Superior temporal gyrus (tissue), 1 donor: ENCODE results near the gene ORC3.
"Not testable (repeated sequence)": the region's sequence is repeated elsewhere in the genome, so short reads cannot be mapped to it uniquely, and the experiment has no call there.

Experiments used
- DNase-seq: peaks from one replicate; pipeline ENCODE4 v3.0.0-alpha.2; 2016; ENCODE audit errors: extremely low spot score

The ORC3 gene

DNA sequence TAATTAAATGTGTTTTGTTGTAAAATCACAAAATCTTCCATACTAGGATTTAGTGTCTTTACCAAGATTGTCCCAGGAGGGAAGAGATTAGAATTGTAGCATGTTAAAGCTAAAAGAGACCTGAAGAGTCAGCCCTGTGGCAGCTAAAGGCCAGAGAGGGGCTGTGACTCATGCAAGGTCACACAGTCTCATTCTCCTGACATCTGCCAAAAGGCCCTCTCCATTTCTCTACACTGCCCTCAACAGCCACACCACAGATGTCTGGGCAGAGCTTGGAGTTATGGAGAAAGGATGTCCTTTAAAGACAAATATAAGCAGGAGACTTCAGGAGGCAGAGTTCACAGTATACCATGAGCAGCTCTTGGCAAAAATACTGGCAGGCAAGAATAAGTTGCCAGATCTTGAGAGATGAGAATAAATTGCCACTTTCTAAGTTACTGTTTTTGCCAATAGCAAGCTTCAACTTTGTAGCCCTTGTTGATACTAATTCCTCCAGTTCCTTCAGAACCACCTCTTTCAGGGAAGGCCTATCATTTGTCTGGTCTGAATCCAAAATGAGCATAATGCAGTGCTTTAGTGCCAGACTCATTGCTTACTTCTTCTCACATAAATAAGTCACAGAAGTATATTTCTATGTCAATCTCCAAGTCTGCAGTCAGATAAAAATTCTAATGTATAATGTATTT, 70.4 kb downstream of the ORC3 start:
- DNase-seq, result no peak

DNA sequence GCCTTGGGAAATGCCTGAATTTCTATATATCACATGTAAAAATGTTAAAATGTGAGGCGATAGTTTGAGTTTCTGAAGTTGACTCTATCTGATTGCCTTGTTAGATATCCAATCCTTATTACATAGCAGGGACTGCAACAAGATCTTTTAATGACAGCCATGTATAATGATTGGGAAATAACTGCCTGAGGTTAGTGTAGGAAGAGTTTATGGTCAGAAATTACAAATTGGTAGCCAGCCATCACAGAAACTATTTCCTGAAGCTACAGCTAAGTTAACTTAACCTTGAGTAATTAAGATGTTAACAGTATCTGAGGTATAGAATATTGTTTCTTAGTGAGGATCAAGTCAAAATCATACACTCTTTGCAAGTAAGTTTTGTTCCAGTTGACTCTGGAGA, 71.1 kb downstream of the ORC3 start:
- DNase-seq, result no peak

DNA sequence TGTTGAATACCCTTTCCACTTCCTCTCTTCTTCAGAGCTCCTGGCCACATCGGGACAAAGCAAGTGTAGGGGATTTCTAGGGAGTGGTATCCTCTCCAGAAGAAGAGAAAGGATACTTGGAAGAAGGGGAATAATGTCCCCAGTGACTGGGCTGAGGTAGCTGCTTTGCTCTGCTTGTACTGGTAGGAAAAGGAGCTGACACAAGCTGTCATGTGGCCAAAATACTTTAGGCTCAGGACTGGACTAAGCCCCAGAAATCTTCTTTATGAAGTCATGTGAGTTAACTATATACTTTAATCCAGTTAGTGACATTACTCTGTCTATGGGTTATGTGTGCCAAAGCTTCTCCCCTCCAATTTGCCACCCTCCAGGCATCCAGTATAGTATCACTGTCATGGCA, 71.6 kb downstream of the ORC3 start:
- no peak for DNase-seq

DNA sequence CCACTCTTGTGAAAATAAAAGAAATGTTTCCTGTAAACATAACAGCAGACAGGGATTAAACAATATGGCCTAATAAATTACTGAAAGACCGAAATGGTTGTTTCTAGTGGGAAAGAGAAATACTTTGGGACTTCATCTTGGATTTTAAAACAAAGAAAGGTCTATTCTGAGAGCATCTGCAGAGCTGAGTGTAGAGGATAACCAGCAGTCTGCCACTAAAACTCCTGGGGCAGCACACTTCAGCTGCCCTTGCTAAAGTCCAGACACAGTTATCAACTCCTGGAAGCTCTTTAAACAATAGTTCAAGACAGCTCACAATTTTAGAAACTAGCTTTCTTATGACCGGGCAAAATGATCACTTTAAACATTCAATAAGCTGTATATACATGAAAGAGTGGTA, 73.5 kb downstream of the ORC3 start:
- DNase-seq, result no peak

DNA sequence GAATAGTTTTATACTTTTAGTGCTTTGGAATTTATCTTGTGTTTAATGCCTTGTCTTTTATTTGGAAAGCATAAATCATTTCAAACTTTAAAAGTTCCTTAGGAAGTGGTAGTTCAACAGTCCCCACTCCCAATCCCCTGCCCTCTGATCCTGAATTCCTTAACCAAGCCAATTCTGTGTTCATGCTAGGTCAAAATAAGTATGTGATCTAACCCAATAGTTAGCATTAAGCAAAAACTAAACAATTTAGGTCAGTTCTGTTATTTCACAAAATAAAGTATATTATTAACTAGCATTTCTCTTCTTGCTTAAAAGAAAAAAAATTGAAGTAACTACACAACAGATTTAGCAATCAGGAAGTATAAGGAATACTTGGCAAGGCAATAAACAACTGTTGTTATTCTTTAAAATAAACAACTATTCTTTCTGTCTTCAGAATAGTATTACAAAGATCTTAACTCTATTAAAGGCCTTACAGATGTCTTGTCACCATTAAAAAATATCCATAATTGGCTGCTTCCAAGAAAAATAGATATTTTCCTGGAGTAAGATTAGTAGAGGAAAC, 75.1 kb downstream of the ORC3 start:
- DNase-seq, result no peak

DNA sequence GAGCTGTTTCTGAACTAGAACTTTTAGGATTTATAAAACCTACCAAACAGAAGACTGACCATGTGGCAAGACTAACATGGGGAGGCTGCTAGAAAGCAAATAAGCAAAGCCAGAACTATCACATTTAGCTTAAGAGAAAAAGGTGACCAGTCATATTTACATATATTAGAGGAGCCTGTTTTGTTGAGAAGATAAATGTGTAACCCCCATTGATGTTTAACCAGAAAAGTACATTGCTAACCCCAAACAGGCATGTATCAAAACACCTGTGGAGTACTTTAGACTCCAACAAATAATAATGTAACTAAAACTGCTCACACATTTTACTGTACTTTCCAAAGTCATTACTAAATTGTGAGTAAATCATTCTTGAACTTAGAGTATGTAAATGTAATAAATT, 77.1 kb downstream of the ORC3 start:
- DNase-seq, result no peak

DNA sequence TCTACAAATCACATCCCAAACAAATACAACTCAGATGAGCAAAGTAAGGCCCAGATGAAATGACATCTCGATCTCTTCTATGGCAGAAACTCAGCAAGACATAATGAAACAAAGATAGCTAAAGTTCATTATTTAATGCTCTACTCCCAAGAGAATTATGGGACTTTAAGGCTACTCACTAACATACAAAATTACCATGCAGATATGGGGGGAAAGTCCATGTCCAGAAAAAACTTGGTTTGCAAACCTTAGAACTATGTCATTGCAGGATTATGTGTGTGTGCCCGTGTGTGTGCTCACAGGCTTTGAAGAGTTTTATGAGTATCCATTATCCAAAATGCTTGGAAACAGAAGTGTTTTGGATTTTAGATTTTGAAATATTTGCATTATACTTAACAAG, 78.1 kb downstream of the ORC3 start:
- DNase-seq, result no peak

DNA sequence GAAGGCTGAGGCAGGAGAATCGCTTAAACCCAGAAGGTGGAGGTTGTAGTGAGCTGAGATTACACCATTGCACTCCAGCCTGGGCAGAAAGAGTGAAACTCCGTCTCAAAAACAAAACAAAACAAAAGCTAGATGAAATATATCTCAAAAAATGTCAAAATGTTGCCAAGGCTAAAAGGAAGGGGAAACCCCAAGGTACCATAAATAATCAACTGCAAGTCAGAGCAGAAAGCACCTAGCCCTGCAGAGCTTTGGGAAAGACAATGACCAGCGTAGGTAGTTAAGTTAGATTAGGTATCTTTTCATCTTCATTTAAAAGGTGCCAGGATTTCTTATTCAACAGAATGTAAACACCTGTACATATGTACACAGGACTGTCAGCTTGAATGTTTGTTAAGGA, 79.1 kb downstream of the ORC3 start:
- no peak for DNase-seq

DNA sequence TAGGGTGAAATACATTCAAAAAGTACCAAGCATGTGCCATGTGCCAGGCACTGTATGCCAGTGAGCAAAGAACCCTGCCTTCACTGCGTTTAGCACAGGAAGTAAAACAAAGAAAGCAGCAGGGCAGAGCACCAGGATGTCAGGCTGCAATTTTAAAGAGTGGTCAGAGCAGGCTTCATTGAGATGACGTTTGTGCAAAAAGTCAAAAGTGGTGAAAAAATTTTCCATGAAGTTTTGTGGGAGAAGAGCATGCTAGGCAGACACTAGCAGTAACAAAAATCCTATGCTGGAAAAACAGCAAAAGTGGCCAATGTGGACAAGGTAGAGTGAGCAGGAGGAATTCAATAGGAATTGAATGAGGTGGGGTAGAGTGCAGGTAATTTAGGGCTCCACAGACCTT, 80.8 kb downstream of the ORC3 start:
- no peak for DNase-seq

DNA sequence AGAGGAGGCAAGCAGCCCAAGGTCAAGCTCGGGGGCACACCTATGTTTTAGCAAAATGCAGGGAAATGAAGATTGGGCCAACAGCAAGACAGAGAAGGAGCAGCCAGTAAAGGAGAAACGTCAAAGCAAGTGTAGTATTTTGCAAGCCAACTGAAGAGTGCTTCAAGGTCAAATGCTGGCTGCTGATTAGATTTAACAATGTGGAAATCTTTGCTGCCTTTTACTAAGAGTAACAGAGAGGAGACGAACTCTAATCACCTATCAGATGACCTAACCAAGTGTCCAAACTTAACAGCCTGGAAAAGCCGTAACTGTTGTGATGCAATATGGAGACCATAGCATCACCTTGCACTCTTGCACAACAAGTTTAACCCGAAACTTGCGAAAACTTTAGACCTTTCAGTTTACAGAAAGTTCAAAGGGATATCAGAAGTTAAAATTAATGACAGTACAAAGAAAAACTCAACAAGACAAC, 81.7 kb downstream of the ORC3 start:
- no peak for DNase-seq

DNA sequence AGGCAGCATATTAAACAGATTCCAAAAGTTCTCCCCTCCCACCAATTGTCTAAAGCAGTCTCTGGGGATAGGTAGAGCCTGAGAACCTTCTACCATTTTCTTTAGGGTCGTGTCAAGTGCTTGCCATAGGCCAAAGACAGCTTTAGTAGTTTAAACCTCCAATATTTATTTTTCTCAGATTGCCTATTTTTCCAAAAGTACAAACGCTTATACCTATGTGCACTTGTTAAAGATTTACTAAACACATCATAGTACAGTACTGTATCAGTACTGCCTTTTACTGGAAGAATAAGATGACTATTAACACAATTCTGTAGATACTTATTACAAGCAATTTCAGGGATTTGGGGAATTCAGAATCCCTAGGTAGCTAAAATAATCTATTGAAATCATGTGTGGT, 82.7 kb downstream of the ORC3 start:
- no peak for DNase-seq

DNA sequence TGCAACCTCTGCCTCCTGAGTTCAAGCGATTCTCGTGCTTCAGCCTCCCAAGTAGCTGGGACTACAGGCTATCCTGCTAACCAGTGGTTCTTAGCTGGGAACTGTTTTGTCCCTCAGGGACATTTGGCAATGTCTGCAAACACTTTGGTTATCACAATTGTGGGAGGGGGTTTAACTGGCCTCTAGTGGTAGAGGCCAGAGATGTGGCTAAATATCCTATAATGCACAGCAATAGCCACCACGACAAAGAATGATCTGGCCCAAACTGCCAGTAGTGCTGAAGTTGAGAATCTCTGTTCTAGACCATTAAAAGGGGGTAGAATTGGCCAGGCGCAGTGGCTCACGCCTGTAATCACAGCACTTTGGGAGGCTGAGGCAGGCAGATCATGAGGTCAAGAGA, 83.3 kb downstream of the ORC3 start:
- DNase-seq, result no peak

DNA sequence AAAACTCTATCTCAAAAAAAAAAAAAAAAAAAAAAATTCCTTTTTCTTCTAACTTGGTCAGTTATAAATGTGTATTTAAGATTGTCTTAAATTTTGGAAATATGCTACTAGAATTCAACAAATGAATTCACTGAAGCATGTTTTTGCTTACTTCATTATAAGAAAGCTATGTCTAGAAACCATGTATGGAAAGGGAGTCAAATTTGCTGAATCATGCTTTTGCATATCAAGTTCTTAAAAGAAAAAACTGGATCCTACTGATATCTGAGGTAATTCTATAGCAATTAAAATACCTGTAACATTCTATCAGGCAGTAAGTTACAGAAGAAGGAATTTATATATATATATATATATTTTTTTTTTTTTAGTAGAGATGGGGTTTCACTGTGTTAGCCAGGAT, 84.4 kb downstream of the ORC3 start:
- no peak for DNase-seq

DNA sequence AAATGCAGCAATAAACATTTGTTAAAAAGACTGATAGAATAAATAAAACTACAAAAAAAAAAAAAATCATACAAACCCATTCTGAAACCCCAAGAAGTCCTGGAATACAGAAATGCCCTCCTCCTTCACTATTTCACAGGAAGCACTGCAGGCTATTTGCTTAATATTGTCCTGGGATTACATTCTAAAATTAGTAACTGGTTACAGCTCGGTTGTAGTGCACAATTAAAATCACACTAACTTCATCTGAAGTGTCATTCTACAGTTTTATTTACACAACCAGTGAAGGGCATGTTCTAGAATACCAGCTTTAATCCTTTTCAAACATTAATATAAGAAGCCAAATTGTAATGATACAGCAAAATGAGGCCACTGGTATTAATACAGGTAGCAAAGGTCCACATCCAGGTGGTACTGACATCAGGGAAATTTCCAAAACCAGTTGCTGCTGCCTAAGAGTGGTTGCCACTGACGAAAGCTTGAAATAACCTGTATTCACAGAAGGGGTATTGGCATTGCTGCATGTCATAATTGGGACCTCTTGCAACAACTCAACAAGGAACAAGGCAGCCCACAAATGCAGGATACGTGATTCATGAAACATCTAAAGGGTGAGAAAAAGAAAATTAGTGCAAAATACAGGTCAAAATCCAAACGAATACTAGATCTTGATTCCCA, 85.2 kb downstream of the ORC3 start:
- no peak for DNase-seq

DNA sequence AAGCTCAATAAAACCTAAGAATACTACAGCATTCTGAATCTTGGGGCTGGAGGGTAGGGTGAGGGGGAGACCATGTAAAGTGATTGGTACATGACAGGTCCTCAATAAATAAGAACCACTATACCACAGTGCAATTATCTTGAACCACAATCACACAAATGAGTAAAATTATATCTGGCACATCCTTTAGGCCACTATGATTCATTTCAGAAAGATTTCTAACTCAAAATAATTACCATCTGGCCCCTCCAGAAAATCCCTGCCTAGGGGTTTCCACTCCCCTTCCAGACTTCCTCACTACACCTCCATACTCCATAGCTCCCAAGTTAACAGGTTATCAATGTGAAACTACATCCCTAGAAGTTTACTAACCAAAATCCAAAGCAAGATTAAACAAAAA, 92.4 kb downstream of the ORC3 start:
- DNase-seq, result no peak

DNA sequence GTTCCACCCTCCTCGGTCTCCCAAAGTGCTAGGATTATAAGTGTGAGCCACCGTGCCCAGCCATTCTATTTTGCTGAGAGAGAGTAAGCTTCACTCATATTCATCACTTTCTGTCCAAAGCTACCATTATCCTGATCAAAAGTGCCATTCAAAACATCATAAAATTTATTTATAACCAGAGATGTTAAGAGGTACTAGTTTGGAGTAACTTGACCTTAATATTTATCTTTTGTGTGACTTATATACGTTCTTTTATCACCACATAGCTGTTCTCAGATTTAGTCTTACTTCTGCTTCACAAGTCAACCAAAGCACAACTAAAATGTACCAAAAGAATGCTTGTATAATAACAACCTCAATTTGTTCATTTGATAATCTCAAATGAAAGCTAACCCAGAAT, 94.0 kb downstream of the ORC3 start:
- DNase-seq, result no peak

DNA sequence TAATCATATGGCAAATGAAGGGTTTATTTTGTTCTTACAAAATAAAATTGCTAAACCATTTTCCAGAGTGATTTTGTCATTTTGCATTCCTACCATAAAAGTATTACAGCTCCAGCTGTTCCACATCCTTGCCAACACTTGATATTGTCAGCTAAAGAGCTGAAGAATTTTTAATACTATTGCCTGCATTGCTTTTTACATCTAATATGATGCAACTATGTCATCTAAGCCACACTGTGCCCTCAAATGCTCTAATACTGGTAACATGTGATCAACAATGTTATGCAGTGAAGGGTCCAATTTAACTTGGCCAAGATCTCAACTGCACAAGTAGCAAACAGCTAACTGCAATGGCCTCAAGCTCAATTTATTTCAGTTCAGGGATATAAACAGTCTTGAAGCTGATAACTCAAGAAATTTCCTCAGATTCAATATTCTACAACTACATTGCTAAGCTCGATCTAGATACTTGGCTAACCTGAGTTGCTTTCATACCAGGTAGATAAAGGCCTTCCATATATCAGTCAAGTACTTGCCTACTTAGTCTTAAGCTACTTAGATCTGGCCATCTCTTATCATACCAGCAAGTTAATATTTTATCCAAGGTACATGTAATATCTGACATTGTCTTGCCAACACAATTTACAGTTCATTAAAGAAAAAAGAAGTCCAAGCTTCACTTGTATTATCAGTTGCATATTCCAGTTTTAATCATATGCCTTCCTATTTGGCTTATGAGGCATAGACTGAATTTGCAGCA, 95.1 kb downstream of the ORC3 start:
- DNase-seq, result no peak

DNA sequence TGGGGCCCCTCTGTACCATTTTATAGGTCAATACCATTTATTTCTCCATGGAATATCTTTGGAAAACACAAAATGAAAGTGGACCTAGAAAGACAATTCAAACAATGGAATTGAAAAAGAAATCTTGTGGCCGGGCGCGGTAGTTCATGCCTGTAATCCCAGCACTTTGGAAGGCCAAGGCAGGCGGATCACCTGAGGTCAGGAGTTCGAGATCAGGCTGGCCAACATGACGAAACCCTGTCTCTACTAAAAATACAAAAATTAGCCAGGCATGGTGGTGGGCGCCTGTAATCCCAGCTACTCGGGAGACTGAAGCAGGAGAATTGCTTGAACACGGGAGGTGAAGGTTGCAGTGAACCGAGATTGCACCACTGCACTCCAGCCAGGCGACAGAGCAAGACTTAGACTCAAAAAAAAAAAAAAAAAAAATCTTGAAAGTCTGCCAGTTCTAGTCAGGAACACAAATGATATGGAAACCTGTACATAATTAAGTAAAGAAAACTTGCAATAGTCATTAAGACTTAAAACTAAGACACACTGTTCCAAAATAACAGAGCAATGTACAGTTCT, 96.8 kb downstream of the ORC3 start:
- not testable (repeated sequence) for DNase-seq

DNA sequence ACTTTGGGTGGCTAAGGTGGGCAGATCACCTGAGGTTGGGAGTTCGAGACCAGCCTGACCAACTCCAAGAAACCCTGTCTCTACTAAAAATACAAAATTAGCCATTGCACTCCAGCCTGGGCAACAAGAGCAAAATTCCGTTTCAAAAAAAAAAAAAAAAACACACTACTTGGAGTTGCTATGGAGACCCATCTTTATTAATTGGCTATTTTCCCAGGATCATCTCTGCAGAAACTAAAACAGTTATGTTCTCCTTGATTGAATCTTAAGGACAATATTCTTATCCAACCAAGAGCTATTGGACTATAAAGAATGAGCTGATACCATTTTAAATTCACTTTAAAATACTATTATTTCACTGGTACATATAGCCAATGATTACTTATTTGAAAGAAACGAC, 97.4 kb downstream of the ORC3 start:
- DNase-seq, result no peak

DNA sequence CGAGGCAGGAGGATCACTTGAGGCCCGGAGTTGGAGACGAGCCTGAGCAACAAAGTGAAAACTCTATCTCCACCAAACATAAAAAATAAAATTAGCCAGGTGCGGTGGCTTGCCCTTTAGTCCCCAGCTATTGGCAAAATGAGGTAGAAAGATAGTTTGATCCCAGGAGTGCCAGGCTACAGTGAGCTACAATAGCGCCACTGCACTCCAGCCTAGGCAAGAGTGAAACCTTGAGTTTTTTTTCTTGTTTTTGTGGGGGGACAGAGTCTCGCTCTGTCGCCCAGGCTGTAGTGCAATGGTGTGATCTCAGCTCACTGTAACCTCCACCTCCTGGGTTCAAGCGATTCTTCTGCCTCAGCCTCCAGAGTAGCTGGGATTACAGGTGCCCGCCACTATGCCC, 98.0 kb downstream of the ORC3 start:
- DNase-seq, result not testable (repeated sequence)

DNA sequence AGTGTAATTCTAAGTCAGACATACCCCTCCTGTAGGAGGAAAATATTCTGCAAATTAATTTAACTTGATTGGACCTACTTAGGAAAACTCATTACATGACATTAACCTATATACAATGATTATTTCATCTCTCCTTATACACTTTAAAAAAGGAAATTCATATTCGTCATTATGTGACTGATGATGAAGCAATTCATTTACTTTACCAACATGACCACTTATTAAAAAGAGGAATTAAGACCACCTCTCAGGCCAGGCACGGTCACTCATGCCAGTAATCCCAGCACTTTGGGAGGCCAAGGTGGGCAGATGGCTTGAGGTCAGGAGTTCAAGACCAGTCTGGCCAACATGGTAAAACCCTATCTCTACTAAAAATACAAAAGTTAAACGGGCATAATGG, 100.5 kb downstream of the ORC3 start:
- DNase-seq, result no peak

DNA sequence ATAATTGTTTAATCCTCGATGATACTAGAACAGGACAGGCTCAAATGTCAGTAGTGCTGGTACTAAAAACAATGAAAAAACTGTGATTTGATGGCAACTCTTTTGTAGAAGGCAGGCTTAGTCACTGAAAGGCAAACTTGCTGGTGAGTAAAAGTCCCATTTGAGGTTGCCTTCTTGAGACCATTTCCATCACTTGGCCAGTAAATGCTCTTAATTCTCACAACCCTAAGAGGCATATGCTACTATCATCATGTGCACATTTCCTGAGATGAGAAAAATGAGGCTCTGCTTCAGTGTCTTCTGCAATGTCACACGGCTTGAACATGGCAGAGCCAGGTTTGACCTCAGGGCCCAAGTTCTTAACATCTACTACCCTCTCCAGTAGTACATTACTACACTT, 102.2 kb downstream of the ORC3 start:
- no peak for DNase-seq
